Measurements from ENCODE around the gene NAV1.
"Not testable (repeated sequence)": the region's sequence is repeated elsewhere in the genome, so short reads cannot be mapped to it uniquely, and the experiment has no call there.

The NAV1 gene

DNA sequence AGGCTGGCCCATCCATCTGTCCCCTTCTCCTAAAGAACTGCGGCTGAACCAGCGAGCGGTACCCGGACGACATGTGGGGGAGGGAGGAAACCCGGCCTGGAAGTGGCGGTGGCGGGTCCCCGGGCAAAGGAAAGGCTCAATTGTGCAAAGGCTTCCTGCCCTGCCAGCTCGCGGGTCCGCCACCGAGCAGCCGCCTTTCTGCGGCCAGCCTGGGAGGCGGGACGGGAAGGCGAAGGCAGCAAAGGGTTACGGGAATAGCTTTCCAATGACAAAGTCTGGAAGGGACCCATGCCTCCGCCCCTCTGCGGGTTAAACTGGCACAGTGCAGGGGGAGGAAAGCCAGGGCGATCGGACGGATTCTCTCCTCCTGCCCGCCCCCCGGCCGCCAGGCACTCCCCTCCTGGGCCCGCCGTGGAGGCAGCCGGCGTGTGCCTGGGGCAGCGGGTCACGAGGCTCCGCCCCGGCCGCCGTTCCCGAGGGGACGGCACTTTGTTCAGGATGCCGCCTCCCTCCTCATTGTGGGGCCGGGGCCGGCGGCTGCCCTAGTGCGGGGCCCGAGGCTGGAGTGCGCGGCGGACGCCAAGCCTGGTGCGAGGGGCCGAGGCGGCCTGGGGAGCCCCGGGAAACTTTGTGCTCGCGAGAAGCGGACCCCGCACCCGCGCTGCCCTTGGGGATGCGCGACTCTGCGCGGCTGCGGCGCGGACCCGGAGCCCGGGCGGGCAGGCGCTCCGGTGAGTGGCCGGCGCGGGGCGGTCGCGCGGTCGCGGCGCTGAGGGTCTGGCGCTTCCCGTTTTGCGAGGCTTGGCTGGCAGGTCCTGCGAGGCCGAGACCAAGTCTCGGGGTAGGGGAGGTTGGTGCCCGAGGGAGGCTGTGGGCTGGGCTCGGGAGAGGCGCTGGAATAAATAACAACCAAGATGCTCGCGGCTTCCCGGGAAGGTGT is at the start of gene NAV1:
NAV1 (plus strand) TSS at position 516 of the 940 bp plus-strand sequence. CDS start 83,758 bp downstream, outside the sequence.
- DNase-seq (ENCODE audit: low read depth in 2 of 2) = no peak

DNA sequence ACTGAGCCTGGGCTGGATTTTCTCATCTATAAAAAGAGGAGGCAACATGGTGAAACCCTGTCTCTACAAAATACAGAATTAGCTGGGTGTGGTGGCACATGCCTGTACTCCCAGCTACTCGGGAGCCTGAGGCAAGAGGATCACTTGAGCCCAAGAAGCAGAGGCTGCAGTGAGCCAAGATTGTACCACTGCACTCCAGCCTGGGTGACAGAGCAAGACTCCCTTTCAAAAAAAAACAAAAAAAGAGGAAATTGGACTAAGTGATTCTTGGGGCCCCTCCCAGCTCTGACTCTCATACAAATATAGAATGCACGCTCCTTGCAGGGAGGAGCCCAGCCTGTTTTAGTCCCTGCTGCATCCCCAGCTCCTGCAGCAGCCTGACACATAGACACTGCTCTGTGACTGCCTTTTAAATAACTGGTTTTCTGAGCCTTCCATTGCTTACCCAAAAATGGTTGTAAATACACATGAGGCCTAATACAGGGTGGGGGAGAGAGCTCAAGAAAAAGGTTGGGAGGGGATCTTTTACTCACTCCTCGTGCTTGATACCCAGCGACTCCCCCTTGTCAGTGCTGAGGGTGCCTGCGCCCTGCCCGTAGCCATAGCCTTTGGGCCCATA is 49.2 kb upstream of the NAV1 start:
- DNase-seq (ENCODE audit: low read depth in 2 of 2) = no peak

- DNase-seq (ENCODE audit: low read depth in 2 of 2) = no peak
These were observed 48.2 kb upstream of the NAV1 start for GRCh38 chr1:201490708-201491131.

DNA sequence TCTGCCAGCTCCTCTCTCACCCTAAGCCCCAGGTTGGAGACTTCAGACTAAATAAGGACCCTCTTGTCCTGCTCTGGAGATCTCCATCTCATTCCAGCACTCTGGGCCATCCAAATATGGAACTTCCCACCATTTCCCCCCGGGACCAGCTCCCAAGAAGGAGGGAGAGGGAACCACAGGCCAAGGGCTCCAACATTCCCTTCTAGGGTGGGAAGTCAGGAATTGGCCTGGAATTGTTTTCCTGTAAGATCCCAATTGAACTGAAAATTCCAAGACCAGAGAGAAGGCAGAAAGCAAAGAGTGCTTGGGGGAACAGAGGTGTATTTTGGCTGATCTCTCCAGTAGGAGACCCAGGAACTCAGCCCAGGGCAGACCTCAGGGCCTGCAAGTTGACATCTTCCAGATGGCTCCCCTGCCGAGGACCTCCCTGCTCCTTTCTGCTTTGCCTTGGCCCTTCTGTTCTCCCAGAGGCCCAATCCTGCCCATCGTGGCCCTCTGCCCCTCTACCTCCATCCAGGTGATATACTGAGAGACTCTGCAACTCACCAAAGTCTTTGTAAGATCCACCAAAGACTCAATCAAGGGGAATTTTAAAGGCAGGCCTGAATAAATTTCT is 46.9 kb upstream of the NAV1 start:
- DNase-seq (ENCODE audit: low read depth in 2 of 2) = no peak

- DNase-seq (ENCODE audit: low read depth in 2 of 2) = not testable (repeated sequence)
These were observed 45.8 kb upstream of the NAV1 start for GRCh38 chr1:201493026-201493656.

DNA sequence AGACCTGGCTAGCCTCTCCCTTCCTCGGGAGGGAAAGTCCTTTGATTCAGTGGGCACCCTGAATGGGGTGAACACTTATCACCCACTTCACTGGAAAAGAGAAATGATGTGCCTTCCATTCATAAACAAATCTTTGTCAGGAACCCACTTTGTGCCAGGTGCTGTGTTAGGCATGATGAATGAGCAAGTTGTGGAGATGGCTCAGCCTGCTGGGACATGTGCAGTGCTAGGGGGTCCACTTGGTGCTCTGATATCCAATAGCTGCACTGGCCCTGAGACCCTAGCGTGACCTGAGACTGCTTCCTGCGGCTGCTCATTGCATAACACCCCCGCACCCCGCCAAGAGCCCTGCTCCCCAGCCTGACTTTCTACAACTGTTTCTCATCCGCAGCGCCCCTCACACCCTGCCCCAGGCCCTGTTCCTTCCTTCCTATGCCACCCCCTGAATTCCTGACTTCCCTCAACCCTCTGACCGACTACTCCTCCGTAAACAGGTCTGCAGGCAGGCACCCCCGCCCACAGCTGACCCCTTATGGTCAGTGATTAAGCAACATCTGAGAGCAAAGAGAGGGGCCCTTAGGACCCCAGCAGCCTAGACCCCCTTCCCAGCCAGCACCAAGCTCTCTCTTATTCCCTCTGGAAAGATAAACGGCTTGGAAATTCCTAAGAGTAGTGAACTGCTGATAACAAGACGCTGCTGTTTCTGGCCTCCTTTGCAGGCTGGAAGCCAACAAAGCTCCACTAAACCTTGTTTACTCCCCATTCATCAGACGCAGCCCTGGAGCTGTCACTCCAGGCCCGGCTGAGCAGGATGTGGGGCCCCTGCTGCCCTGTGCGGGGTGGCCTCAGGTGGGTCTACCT is 44.9 kb upstream of the NAV1 start:
- DNase-seq (ENCODE audit: low read depth in 2 of 2) = no peak

DNA sequence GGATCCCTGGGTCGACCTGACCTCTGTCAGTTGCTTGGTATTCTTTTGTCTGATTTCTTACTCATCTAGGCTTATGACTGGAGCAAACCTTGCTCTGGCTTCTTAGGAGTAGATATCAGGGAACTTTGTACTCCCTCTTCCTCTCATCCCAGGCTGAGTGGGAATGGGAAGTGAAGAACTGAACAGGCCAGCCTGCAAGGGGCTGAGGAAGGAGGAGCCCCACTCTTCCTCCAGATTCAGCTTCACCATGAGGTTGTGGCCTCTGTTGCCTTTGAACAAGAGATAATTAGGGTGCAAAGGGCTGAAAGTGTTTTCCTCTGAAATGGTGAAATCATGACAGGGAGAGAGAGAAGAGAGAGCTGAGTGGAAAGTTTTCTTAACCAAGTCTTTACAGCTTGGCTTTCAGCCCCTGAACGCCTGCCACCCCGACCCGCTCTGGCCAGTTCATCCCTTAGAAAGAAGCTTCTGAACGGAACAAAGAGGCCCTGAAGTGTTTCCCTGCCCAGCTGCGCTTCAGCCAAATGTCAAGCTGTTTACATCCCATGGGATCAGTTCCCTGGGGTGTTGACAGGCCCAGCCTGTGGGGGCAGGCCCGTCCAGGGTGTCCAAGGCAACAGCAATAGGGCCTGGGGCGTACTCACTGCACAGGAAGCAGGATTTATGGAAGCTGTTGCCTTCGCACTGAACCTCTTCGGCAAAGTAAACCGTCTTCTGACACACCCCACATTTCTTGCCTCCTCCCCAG is 43.2 kb upstream of the NAV1 start:
- DNase-seq (ENCODE audit: low read depth in 2 of 2) = no peak

GRCh38 chr1:201496296-201496690 is 42.6 kb upstream of the NAV1 start:
- no peak for DNase-seq (ENCODE audit: low read depth in 2 of 2)

DNA sequence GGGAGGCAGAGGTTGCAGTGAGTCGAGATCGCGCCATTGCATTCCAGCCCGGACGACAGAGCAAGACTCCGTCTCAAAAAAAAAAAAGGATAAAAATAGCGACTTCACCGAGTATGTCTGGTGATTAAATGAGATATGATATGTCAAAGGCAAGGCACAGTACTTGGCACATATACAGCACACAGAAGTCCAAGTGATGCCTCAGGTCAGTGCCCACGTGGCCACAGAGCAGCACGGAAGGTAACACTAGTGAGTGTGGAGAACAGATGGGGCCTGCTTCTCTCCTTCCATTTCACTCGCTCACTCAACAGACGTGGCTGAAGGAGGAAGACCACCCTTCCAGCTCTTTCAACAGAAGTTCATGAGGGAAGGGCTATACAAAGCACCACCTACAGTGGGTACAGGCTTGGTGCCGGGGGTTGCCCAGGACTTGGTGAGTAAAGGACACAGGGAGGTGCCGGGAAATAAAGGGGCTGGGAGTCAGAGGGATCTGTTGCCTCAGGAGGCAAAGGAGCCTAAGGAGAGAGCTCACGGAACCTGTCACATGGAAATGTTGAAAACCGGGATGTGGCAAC is 40.9 kb upstream of the NAV1 start:
- no peak for DNase-seq (ENCODE audit: low read depth in 2 of 2)

DNA sequence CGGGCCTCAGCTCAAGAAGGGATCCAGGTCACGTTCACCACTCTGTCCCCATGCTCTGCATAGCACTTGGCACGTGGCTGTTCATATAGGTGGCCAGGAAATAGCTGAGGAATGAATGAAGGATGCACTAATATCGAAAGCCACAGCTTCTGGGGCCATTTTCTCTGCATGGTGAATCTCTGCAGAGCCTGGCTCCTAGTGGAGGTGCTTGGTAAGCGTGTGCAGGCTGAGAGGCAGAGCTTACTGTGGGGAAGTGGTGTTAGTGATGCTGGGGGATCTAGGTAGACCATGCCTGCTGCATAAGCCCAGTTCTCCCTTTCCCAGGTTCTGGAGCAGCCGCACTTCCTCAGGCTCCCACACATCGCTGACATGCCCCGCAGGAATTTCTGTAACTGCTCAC is 40.3 kb upstream of the NAV1 start:
- no peak for DNase-seq (ENCODE audit: low read depth in 2 of 2)

- DNase-seq (ENCODE audit: low read depth in 2 of 2) = no peak
These were observed 39.7 kb upstream of the NAV1 start for GRCh38 chr1:201499191-201499590.

DNA sequence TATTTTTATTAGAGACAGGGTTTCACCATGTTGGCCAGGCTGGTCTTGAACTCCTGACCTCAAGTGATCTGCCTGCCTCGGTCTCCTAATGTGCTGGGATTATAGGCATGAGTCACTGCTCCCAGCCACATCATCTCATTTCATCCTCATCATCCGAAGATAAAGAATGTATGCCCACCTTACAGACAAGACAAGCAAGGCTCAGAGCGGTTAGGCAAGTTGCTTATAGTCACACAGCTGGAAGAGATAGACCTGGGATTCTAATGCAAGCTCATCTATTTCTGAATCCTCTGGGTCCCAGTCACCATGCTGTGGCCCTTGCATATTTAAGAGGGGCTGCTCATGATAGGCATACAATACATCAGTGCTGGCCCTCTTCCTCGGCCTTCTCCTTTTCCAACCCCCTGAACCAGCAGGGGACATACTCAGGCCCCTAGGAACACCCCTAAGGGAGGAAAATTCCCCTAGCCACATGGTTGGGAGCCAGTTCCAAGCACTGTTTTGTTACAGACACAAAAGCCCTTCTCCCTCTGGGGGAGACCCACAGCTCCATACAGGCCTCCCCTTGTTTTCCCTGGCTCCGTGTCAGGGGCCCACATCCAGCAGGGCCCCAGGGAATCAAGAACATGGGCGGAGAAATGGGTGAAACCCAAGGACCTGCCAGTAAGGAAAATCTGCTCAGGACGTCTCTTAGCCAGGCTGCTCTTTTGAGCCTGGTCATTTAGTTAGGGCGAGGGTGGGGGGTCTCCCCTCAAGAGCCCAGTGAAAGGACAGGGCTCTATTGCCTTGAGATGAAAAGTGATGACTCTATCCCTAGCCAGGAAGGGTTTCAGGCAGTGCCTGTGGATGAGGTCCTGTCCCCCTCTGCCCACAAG is 38.9 kb upstream of the NAV1 start:
- no peak for DNase-seq (ENCODE audit: low read depth in 2 of 2)

- no peak for DNase-seq (ENCODE audit: low read depth in 2 of 2)
These were observed 38.2 kb upstream of the NAV1 start for GRCh38 chr1:201500670-201501120.

DNA sequence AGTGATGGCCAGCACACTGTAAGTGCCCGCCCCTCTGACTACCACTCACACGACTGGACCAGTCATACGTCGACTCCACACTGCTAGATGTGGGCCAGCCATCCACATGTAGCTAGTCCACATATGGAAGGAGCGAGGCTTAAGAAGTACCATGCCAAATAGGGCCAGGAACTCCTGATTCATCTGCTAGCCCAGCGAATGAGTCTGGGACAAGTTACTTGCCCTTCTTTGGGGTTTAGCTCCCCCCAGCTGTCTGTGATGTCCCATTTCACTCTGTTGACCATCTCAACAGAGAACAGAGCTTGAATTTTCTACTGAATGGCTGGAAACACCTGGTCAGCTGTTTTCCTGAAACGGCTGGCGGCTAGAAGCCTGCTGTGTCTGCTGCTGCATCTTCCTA is 37.8 kb upstream of the NAV1 start:
- DNase-seq (ENCODE audit: low read depth in 2 of 2) = no peak

DNA sequence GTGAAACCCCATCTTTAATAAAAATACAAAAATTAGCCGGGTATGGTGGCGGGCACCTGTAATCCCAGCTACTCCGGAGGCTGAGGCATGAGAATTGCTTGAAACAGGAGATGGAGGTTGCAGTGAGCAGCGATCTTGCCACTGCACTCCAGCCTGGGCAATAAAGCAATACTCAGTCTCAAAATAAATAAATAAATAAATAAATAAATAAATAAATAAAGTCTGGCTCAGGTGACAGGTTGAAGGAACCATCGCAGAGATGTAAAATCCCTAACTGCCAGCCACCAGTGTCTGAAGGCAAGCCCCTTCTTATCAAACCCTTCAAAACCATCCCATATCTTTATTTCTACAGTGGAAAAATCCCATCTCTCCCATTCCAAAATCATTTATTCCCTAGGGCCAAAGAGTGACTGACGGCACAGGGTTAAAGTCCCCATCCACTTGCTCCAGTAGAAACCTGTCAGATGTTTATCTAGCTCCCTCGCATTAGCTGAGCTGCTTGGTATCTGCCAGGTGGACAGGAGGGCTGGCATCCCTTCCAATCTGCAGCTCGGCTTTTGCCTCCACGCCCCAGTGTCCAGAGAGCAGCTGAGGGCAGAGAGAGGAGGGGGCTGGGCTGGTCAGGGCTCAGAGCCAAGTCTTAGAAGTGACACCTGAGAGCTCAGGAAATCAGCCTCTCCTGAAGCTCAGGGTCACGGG is 37.0 kb upstream of the NAV1 start:
- DNase-seq (ENCODE audit: low read depth in 2 of 2) = no peak

- DNase-seq (ENCODE audit: low read depth in 2 of 2) = no peak
These were observed 36.4 kb upstream of the NAV1 start for GRCh38 chr1:201502511-201502857.

DNA sequence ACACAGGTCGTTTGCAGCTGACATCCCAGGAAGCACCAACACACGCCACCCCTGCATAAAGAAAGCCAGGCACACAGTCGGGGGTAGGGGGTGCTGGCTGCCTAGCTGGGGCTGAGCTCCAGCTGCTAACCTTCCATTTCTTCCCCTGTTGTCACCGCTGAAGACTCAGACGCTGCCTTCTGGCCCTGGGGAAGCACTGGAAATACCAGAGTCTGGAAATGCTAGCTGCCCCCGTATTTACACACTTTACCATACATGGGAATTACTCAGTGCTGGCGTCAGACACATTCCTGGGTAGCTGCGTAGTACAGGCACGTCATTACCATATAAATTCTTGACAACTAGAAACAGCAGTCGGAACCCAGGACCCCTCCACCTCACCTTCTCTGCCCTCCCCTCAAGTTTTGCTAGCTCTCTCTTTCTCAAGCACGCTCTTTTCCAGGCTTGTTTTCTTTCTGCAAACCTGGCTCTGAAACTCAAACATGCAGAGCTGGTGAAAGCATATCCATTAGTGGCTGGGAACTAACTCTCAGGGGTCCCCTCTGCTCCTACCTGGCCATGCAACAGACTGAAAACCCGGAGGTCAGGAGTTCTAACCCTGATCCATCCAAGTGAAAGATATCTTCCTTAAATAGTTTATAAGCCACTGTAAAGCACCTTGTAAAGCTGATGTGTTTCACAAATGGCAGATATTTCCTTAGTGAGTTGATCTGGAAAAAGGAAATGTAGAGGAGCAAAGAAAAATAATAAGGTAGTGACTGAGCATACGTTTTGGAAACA is 35.3 kb upstream of the NAV1 start:
- DNase-seq (ENCODE audit: low read depth in 2 of 2) = no peak

DNA sequence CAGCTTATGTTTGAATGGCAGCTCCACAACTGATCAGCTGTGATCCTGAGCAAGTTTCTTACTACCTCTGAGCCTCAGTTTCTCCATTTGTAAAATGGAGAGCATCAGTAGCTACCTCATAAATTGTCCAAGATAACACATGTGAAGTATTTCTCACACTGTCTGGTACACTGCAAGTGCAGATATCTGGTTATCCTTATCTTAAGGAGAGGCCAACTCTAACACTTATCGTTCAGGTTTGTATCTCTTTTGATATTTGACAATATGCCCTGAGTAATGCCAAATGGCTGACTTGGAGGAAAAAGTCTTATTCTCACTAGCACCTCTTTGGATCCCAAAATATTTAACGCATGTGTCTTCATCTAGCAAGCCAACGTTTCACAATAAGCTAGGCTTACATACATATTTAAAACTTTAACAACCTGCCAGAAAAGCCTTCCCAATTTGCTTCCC is 34.7 kb upstream of the NAV1 start:
- no peak for DNase-seq (ENCODE audit: low read depth in 2 of 2)

Measured in activated CD8-positive, alpha-beta memory T cell treated with anti-CD3 and anti-CD28 coated beads for 4 hours (primary cell).